Endothelial cell of umbilical vein (primary cell): ENCODE data around the gene CCDC15. TPM values are rescaled to one million over a fixed set of nuclear protein-coding genes. Genes with fewer than 3 reads are reported as not detected.

Experiments
- BruUV-seq: library from RNA; stranded (reverse); fragments of 400-500 nt; replicated peaks from 2 replicates; lab custom pipeline; 2021; lab: Mats Ljungman, UMichigan
- CTCF ChIA-PET: fragments of 300-600, 350-600 bp; sonication (Branson Sonifier 250); formaldehyde crosslinking; loops from one replicate; lab custom pipeline; 2021; ENCODE audit warnings: antibody characterized with exemption, inconsistent platforms; lab: Charles Lee
- POLR2A ChIA-PET: fragments of 300-600, 350-600 bp; sonication (Branson Sonifier 250); formaldehyde crosslinking; loops from one replicate; lab custom pipeline; 2021; ENCODE audit warnings: antibody characterized with exemption, inconsistent platforms; lab: Charles Lee
- DNase-seq: peaks from one replicate; pipeline ENCODE4 v3.0.0-alpha.2; 2011; ENCODE audit warnings: low read depth, low spot score
- FAIRE-seq: peaks from 2 replicates; lab custom pipeline; 2011; peaks lifted over from hg19 to GRCh38; lab: Jason Lieb, UNC
- H2AFZ ChIP-seq: 2 replicates; pipeline ENCODE4 v1.6.0; 2012; ENCODE audit warnings: low read depth, low read length, control low read depth, inconsistent platforms
- H3K27ac ChIP-seq: 2 replicates; pipeline ENCODE4 v1.5.1; 2011; ENCODE audit warnings: low read depth, mild to moderate bottlenecking, control low read depth, low read length, moderate library complexity; ENCODE audit not compliant: insufficient read depth
- H3K27me3 ChIP-seq, 2 experiments: 2 replicates each; pipeline versions ENCODE4 v1.6.0 to v1.6.1; 2011; ENCODE audit warnings: low read length in 2 of 2, mixed read lengths in 1 of 2; ENCODE audit not compliant: control insufficient read depth in 2 of 2, insufficient read depth in 2 of 2
- H3K36me3 ChIP-seq, 2 experiments: 2 replicates in 1 of 2; 3 replicates in 1 of 2; pipeline ENCODE4 v1.5.1; 2011; ENCODE audit warnings: low read length in 2 of 2, mild to moderate bottlenecking in 1 of 2, moderate library complexity in 1 of 2; ENCODE audit not compliant: control insufficient read depth in 2 of 2, insufficient read depth in 2 of 2; ENCODE audit errors: extremely low read depth in 1 of 2
- H3K4me1 ChIP-seq: 3 replicates; pipeline ENCODE4 v1.5.1; 2011; ENCODE audit warnings: mild to moderate bottlenecking, low read length; ENCODE audit not compliant: control insufficient read depth, insufficient read depth; ENCODE audit errors: extremely low read depth
- H3K4me2 ChIP-seq: 2 replicates; pipeline ENCODE4 v1.6.1; 2011; ENCODE audit warnings: low read length, control low read depth, mixed read lengths; ENCODE audit not compliant: insufficient read depth
- H3K4me3 ChIP-seq, 3 experiments: fragments of 200-600 bp in 1 of 3; sonication (generic), shearing (Covaris generic) in 1 of 3; replicated peaks in 1 of 3; 2 replicates each; pipeline ENCODE4 v1.5.1; 2011 to 2016; ENCODE audit warnings: control low read depth in 3 of 3, low read length in 3 of 3, mild to moderate bottlenecking in 2 of 3, inconsistent platforms in 1 of 3, low read depth in 1 of 3, moderate library complexity in 1 of 3; ENCODE audit not compliant: insufficient read depth in 1 of 3
- H3K79me2 ChIP-seq: 2 replicates; pipeline ENCODE4 v1.6.0; 2012; ENCODE audit warnings: low read length, inconsistent platforms; ENCODE audit not compliant: control insufficient read depth, insufficient read depth
- H3K9ac ChIP-seq: replicated peaks from 2 replicates; pipeline ENCODE3; 2011; ENCODE audit warnings: low read length, control low read depth; ENCODE audit not compliant: insufficient read depth; ENCODE audit errors: extremely low read depth
- H3K9me1 ChIP-seq: replicated peaks from 3 replicates; pipeline ENCODE4 v1.6.0; 2011; ENCODE audit warnings: mild to moderate bottlenecking, low read length; ENCODE audit not compliant: control insufficient read depth, insufficient read depth; ENCODE audit errors: extremely low read depth
- H3K9me3 ChIP-seq: replicated peaks from 2 replicates; pipeline ENCODE4 v1.5.1; 2012; ENCODE audit warnings: low read length, inconsistent platforms; ENCODE audit not compliant: control insufficient read depth, insufficient read depth
- H4K20me1 ChIP-seq: replicated peaks from 2 replicates; pipeline ENCODE3; 2011; ENCODE audit warnings: mild to moderate bottlenecking, low read length; ENCODE audit not compliant: control insufficient read depth, insufficient read depth; ENCODE audit errors: extremely low read depth
- CTCF ChIP-seq, 2 donors: IDR thresholded peaks; 1 replicate in 1 of 2; 2 replicates in 1 of 2; pipeline ENCODE4 v1.5.1; 2011; ENCODE audit warnings: low read length in 2 of 2, mild to moderate bottlenecking in 2 of 2, moderate library complexity in 2 of 2, control low read depth in 1 of 2, inconsistent platforms in 1 of 2, low read depth in 1 of 2; ENCODE audit not compliant: insufficient read depth in 1 of 2; ENCODE audit errors: extremely low read depth in 1 of 2
- EZH2 ChIP-seq: IDR thresholded peaks from 2 replicates; pipeline ENCODE4 v1.6.1; 2012; ENCODE audit warnings: borderline replicate concordance, low read depth, mild to moderate bottlenecking, moderate library complexity, low read length, inconsistent platforms; ENCODE audit not compliant: severe bottlenecking
- FOS ChIP-seq: IDR thresholded peaks from 2 replicates; pipeline ENCODE4 v1.6.1; 2011; ENCODE audit warnings: mild to moderate bottlenecking, low read length, moderate library complexity, borderline replicate concordance; ENCODE audit not compliant: insufficient read depth
- GATA2 ChIP-seq: IDR thresholded peaks from 2 replicates; pipeline ENCODE4 v1.7.0; 2011; ENCODE audit warnings: low read depth, mild to moderate bottlenecking, moderate library complexity, mixed read lengths, low read length; ENCODE audit not compliant: insufficient read length, insufficient read depth
- JUN ChIP-seq: IDR thresholded peaks from 2 replicates; pipeline ENCODE4 v1.6.1; 2011; ENCODE audit warnings: borderline replicate concordance, low read depth; ENCODE audit not compliant: insufficient read length, insufficient read depth
- MYC ChIP-seq: IDR thresholded peaks from one replicate; pipeline ENCODE4 v1.6.1; 2011; ENCODE audit warnings: mild to moderate bottlenecking, low read depth, low read length
- POLR2A ChIP-seq: IDR thresholded peaks from 2 replicates; pipeline ENCODE4 v1.6.1; 2012; ENCODE audit warnings: low read depth, mild to moderate bottlenecking, control low read depth, low read length
- POLR2AphosphoS5 ChIP-seq: IDR thresholded peaks from 2 replicates; pipeline ENCODE4 v1.6.1; 2012; ENCODE audit warnings: low read depth, mild to moderate bottlenecking, control low read depth, low read length, moderate library complexity; ENCODE audit not compliant: insufficient read depth
- dilution Hi-C: fragments of 300-500 bp; cut with MboI; formaldehyde crosslinking; loops from one replicate; pipeline ENCODE4 v1.15.0; 2019; ENCODE audit warnings: low sequenced_read_pairs; ENCODE audit not compliant: extremely low pct_ligation_motif_present
- intact Hi-C: fragments of 100-400 bp; cut with micrococcal nuclease; formaldehyde crosslinking; loops from one replicate; pipeline ENCODE4 v1.10.0; 2022
- polyA plus RNA-seq, 4 experiments: library from polyadenylated mRNA; depleted of rRNA in 3 of 4; stranded (reverse) in 3 of 4; unstranded in 1 of 4; fragments of >200 nt; gene quantifications; 2 replicates each; pipeline versions ENCODE4 v1.2.1 to v1.2.3, GENCODE V29; 2011 to 2012; ENCODE audit warnings: missing spikeins in 1 of 4
- total RNA-seq: library from RNA; stranded (reverse); gene quantifications from 2 replicates; pipeline ENCODE4 v1.2.3, GENCODE V29; 2021
- TF ChIP-seq, protein P1 (sequence below): IDR thresholded peaks from 2 replicates; pipeline ENCODE4 v1.6.1; 2011; ENCODE audit not compliant: insufficient read depth, insufficient read length

CCDC15 gene
- total and polyA plus RNA-seq, 2 donors (not counting 3 experiments of a cell fraction or from before 2014, with no cell fraction given), result 0.75 to 3.8 TPM

DNA sequence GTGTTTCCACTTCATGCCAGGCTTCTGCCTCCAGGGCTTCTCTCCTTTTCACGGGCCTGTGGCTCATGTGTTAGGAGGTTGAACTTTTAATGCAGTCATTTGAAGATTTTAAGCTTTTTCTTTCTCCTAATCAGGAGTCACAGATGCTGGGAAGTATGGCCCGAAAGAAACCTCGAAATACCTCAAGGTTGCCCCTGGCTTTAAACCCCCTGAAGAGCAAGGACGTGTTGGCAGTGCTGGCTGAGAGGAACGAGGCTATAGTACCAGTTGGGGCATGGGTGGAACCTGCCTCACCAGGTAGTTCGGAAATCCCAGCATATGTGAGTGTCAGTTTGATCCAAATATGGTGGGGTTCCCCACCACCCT is 571 bp downstream of the CCDC15 start:
- DNase-seq, result no peak
- Histone ChIP-seq H3K27ac (peak overlapping the region; percentile 4), H3K27me3 (peaks cover 0 to 3% of the 10 kb centered on the region in 2 experiments), H3K79me2 (no peaks in the 10 kb centered on the region), H3K9me3 (no peaks in the 10 kb centered on the region), H3K9ac (peak overlapping the region; percentile 17), H2AFZ (peak overlapping the region; percentile 50), H3K9me1 (no peaks in the 10 kb centered on the region), H3K4me3 (peak overlapping the region; percentile 14 to 66 (median 49)), H3K4me1 (peaks cover 13% of the 10 kb centered on the region), H3K36me3 (no peaks in the 10 kb centered on the region), H3K4me2 (peak overlapping the region; percentile 53), H4K20me1 (no peaks in the 10 kb centered on the region)
- TF ChIP-seq CTCF (IDR thresholded peaks at IDR 0.05; ENCODE audit: extremely low read depth in 1 of 2, insufficient read depth in 1 of 2, low read depth in 1 of 2, low read length in 2 of 2) (no peak), EZH2 (no peak), POLR2A (no peak)
- TF ChIP-seq, protein P1, sequence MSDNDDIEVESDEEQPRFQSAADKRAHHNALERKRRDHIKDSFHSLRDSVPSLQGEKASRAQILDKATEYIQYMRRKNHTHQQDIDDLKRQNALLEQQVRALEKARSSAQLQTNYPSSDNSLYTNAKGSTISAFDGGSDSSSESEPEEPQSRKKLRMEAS, result no peak
- ChIA-PET CTCF (interaction anchor here (1.2 to 3.8 kb wide), 4 partner anchors 12 to 78 kb away, joined by 3 to 40 read pairs (median 21); partner anchors contain the start of gene ROBO4), POLR2A (interaction anchor here (1.1 to 3.5 kb wide), 5 partner anchors 20 to 78 kb away, joined by 3 to 36 read pairs (median 16); partner anchors contain the start of gene ROBO4)
- no TSS peak for BruUV-seq
- intact Hi-C loops (loop anchor here (1.0 to 2.0 kb wide), 3 partner anchors 34 to 56 kb away; no protein-coding TSS in a partner anchor), dilution Hi-C loops (no loop called here)
- FAIRE-seq, result no peak

DNA sequence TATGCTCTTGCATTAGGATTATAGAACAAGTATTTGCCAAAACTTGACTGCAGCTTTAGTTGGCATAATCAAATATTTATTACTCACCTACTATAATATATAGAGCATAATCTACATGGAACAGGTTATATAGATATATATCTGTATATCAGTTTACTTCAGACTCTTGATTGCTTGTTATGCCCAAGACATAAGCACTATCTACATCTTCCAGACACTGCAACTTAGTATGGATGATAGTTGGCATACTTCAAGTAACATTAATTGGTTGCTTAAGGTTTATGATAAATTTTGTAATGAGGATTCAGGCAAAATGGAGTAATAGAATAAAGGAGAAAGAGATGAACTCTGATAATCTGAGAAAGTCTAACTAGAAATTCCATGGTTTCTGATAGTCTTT is 1.0 kb downstream of the CCDC15 start:
- TF ChIP-seq, protein P1, result no peak
- no peak for TF ChIP-seq GATA2
- TF ChIP-seq JUN, result no peak
- no peak for TF ChIP-seq MYC
- no peak for TF ChIP-seq CTCF (IDR thresholded peaks at IDR 0.05; ENCODE audit: extremely low read depth in 1 of 2, insufficient read depth in 1 of 2, low read depth in 1 of 2, low read length in 2 of 2)
- no peak for TF ChIP-seq POLR2A
- TF ChIP-seq FOS, result no peak
- TF ChIP-seq EZH2, result no peak
- no peak for TF ChIP-seq POLR2AphosphoS5
- H3K27me3 ChIP-seq, result peaks cover 0 to 3% of the 10 kb centered on the region in 2 experiments
- peak overlapping the region; percentile 53 for H3K4me2 ChIP-seq
- no peak overlapping the region for H2AFZ ChIP-seq
- ChIA-PET CTCF (interaction anchor here (2.1 to 3.8 kb wide), 3 partner anchors 13 to 79 kb away, joined by 14 to 40 read pairs (median 28); partner anchors contain the start of gene ROBO4), POLR2A (interaction anchor here (1.1 to 3.5 kb wide), 2 partner anchors 56 to 79 kb away, joined by 3 to 36 read pairs; partner anchors contain the start of gene ROBO4)
- no peaks in the 10 kb centered on the region for H3K9me1 ChIP-seq
- DNase-seq, result no peak
- H3K27ac ChIP-seq, result no peak overlapping the region
- no peaks in the 10 kb centered on the region for H3K79me2 ChIP-seq
- dilution Hi-C loops (no loop called here), intact Hi-C loops (loop anchor here (2.0 kb wide), 1 partner anchor 34 kb away; no protein-coding TSS in a partner anchor)
- BruUV-seq, result no TSS peak
- H3K4me1 ChIP-seq, result peaks cover 13% of the 10 kb centered on the region
- H4K20me1 ChIP-seq, result no peaks in the 10 kb centered on the region
- H3K36me3 ChIP-seq, result no peaks in the 10 kb centered on the region
- no peaks in the 10 kb centered on the region for H3K9me3 ChIP-seq
- peak overlapping the region in 1 of 3 experiments; percentile 49 for H3K4me3 ChIP-seq
- no peak for FAIRE-seq
- H3K9ac ChIP-seq, result no peak overlapping the region
